Anterior cingulate cortex (tissue), 58 donors: Measurements from ENCODE around the gene MBNL3.
"Not testable (repeated sequence)": the region's sequence is repeated elsewhere in the genome, so short reads cannot be mapped to it uniquely, and the experiment has no call there.

Experiments used
- DNase-seq, 58 donors: peaks; one replicate each; lab custom pipeline; 2025; lab: John Stamatoyannopoulos, UW

Gene MBNL3

DNA sequence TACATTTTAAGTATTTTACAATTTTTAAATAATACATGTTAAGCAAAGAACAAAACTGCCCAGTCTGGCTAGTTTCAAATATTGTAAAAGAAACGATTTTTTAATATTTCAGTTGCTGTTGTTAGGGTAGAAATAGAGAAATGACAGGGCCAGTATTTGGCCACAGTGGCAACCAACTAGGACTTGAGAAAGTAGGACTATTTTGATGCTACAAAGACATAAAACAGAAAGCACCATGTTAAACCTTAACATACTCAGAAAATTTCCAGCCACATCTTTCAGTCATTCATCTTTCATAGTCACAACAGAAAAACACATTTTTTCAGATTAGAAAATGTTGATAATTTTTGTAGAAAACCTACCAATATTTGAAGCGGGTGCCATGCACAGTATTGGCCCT lies 104.5 kb downstream of the MBNL3 start:
- DNase-seq = no peak

DNA sequence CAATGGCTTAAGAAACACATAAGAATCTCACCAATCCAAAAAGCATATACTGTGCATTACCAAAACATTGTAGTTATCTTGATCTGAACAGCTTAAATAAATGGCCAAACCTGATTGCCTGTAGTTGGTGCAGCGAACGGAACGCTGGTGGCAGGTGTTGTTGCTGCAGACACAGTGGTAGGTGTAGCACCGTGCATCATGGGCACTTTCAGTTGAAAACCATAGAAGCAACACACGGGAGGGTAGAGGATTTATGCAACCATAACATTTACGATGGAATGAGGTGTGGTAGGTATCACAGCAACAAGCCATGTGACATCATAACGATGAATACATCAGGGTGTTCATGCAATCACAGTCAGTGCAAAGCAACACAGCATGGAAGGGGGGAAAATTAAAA lies 106.8 kb downstream of the MBNL3 start:
- DNase-seq = no peak

DNA sequence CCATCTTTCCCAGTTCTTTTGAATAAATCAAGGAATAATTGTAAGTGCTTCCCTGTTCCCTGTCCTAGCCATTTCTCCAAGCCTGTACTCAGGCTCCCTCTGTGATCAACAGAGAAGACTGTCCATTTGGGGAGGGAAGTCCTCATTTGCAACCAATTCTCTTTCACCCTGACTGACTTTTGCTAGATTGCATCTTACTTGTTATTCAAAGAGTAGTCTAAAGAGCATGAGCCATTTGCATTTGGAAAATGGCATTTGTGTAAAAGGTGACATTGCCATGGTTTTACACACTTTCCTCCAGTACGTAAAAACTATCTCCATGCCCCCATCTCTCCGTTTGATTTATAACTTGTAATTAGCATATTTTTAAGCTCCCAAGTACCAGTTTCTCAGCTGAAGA lies 110.6 kb downstream of the MBNL3 start:
- no peak for DNase-seq

DNA sequence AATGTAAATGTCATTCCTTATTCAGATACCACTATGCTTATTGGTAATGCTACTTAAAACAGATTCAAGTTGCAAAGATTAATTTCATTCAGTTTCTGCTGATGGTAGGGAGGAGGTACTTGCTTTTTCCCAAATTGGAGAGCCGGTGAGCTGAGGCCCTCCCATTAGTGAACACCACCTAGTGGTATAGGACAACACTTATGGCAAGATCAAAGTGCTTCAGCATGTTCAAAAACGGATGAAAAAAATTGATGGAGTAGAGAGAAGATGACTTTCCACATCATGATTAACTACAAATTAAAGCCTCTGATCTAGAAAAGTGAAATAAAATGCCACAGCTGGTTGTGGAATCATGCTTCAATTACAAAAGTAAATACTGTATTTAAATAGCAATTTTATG lies 112.9 kb downstream of the MBNL3 start:
- DNase-seq = no peak

DNA sequence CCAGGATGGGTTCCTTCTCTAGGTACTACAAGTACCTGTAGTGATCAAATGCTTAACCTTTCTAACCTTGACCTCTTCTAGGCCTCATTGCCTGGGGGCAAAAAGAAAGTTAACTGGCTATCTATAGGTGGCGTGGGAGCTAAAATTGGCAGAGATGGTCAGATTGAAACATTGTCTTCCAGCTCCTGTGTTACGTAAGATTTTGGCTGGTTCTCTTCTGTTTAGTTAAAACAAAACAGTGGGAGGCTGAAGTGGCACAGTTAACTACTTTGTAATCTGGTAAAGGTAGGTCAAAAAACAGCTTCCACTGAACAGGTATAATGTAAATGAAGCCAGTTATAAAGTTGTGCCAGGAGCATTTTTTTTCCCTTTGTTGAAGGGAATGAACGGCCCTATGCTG lies 115.2 kb downstream of the MBNL3 start:
- no peak for DNase-seq

DNA sequence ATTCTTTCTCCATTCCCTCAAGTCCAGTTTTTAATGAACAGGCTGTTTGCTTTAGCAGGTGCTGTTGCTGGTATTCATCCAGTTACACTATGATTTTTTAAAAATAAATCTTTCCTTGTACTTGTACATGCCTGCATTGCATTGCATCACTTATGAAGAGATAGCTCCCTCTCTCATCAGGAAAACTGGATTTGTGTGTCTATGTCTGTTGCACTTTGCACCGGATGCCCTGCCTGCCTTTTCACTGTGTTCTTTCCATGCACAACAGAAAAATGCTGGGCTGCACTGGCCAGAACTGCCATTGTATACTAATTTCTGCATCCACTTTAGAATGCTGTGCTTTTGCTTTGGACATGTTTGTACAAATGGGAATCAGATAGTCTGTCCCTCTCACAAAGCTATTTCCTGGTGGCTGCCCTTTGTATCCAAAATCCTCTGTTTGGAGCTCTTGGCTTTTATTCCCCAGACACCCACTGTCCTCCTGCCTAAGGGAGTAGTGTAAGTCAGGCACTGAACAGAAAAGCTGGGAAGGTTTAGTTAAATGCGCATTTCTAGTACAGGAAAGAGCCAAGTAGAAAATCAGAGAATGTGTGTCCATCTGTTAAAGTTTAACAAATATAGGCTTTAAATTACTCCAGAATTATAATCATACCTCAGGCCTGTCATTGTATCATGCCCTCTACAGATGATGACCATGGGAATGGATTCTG lies 119.1 kb downstream of the MBNL3 start:
- DNase-seq = no peak

DNA sequence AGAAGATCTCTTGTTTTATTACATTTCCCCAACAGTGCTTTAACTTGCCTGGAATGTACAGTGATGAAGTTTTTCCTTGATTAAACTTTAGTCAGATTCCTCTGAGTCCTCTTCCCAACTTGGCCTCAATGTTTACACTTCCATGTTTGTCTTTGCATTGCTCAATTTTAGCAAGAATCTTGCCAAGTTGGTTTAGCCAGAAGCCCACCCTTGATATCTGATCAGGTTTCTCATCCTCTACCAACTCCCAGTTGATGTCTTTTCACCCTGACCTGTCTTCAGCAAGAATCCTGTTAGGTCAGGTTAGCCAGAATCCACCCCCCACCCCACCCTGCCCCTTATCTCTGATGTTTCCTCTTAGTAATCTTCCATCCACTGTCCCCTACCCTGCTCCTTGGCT lies 120.9 kb downstream of the MBNL3 start:
- no peak for DNase-seq

DNA sequence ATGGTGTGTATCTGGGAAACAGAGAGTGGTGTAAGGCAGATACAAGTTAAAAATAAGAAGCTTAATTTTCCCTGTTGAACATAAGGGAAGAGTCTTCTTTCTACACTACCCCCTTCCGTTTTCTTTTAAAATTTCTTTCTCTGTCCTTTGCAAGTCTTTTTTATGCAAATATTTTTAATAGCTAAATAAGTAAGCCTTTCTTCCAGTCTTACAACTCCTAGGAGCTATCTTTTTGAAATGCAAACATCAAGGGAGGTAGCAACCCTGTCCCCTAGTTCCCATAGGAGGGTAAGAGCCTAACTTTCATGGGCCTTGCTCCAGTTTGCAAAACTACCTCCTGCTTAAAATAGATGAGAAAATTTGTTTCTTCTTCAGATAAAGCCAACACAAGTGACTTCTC lies 121.5 kb downstream of the MBNL3 start:
- no peak for DNase-seq

DNA sequence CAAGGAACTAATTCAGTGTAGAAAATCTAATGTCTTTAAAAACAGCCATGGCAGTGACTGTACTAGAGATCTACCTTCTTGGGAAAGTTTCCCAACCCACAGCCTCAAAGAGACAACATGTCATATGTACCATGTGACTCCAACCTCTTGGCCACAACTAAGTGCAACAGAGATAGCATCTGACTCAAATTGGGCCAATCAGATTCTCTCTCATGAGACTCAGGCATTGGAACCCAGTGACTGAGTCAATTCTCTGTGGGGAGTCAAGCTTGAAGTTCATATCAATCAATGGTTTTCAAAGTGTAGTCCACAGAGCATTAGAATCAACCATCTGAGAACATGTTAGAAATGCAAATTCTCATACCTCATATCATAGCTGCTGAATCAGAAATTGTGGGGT lies 123.3 kb downstream of the MBNL3 start:
- no peak for DNase-seq

DNA sequence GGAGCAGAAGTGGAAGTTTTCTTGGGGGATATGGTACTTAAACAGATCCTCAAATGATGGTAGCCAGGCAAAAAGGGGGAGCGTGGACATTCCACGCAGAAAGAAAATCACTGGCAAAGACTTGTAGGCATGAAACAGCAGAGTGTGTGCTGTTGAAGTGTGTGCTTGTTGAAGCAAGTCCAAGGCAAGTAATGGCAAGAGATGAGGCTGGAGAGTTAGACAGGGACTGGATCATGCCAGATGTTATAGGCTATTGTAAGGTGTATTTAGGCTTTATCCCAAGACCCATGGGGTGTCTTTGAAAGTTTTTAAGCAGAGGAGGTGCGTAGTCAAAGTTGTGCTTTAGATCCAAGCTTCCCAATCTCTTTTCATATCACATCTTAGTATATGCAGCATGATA lies 124.5 kb downstream of the MBNL3 start:
- no peak for DNase-seq

DNA sequence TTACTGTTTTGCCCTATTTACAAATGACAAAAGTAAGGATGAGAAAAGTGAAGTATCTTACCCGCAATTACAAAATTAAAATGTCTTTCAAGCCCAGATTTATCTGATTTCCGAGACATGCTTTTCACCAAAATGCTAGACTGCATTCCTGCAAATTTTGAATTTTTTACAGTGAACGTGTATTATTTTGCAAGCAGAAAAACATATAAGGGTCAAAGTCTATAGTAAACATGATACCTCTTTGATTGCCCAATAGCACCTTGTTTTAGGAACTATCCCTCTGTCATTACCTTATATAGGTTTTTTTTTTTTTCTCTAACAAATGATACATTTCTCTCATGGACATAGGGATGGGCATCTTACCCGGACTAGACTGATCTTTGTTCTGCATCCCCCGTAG lies 135.4 kb downstream of the MBNL3 start:
- no peak for DNase-seq

DNA sequence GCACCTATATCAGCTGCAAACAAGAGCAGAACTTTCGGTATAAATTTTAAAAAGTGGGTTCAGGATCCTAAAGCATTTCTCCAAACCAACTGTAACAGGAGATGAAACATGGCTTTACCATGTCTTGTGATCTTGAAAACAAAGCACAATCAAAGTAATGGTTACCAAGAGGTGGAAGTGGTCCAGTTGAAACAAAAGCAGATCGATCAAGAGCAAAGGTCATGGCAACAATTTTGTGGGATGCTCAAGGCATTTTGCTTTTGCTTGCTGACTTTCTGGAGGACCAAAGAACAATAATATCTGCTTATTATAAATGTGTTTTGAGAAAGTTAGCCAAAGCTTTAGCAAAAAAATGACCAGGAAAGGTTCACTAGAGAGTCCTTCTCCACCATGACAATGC lies 152.7 kb downstream of the MBNL3 start:
- DNase-seq = no peak

DNA sequence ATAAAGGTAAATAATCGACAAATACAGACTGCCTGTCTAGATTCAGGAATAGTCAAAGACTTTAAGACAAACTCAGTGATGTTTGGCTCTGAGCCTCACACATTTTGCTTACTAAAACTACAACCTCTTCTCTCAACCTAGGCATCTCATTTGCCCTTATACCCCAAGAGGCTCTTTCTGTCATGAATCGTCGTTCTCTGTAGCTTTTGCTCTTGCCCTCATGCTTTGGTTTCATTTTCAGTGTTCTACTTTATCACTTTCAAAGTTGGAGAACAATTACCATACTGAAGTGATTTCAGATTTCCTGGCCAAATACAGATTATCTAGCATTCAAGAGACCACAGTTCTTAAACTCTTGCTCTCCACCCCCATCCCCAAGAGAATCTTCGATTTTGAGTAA lies 155.5 kb downstream of the MBNL3 start:
- DNase-seq = no peak

DNA sequence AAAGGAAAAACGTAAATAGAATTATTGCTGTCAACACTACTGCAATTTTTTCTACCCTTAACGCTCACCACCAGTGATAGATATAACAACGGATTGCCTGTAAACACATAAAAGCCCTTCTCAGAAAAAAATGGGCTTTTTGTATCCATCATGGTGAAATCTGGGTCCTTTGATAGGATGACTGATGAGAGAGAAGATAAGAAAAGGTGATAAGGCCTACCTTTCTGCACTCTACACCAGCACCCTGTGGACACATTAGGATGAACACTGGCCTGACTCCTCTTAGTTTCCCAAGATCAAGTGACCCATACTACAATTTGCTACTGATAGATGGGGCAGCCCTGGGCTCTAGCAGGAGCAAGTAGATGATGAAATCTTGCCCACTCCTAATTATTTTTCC lies 157.3 kb downstream of the MBNL3 start:
- DNase-seq = no peak

DNA sequence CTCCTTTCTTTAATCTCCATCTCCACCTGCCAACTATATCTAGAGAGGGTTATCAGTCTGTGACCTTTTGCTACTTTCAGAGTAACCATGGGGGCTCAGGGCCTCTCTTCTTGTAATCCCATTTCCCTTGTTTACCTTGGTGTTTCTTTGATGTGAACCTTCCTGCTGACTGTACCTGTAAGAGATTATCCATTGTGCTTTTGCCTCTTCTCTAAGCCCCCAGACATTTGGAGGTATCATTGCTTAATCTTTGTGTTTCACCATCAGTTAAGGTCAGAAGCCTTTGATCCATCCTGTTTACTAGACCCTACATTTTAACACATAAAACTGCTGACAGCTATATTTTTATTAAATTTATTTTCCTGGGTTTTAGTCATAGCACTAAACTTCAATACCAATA lies 157.8 kb downstream of the MBNL3 start:
- DNase-seq = no peak

DNA sequence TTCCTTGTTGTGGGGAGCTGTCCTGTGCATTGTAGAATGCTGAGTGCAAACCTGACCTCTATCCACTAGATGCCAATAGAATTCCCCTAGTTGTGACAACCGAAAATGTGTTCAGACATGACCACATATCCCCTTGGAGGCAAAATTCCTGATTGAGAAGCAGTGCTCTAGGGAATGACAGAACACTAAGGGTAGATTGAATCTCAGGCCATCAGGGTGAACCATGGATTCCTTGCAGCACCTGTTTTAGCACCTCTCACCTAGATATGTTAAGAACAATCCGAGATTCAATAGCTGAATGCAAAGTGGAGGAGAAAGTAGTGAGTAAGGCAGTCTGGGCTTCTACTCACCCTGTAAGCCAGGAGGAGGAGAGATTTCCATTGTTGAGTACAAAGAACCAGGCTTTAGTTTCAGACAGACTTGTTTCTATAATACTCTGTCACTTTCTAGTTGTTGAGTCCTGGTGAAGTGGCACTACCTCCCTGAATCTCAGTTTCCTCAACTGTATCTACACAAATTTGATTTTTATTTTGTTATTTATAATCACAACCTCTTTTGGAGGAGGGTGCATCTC lies 158.6 kb downstream of the MBNL3 start:
- no peak for DNase-seq

DNA sequence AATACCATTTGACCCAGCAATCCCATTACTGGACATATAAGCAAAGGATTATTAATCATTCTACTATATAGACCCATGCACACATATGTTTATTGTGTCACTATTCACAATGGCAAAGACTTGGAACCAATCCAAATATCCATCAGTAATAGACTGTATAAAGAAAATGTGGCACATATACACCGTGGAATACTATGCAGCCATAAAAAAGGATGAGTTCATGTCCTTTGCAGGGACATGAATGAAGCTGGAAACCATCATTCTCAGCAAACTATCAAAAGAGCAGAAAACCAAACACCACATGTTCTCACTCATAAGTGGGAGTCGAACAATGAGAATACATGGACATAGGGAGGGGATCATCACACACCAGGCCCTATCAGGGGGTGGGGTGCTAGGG lies 161.9 kb downstream of the MBNL3 start:
- DNase-seq = not testable (repeated sequence)
